Ascending aorta (tissue), 2 donors: ENCODE data around the gene TNIK. TPM values are rescaled to one million over a fixed set of nuclear protein-coding genes. Genes with fewer than 3 reads are reported as not detected.

ENCODE experiments used
- DNase-seq, 2 donors: peaks; one replicate each; pipeline ENCODE4 v3.0.0-alpha.2; 2019; ENCODE audit warnings: low spot score in 2 of 2
- H3K27ac ChIP-seq, 2 donors: fragments of 200-600 bp; sonication (generic); one replicate each; pipeline ENCODE4 v1.5.1; 2016 to 2017; ENCODE audit warnings: mild to moderate bottlenecking in 1 of 2
- H3K27me3 ChIP-seq: fragments of 200-600 bp; sonication (generic); one replicate; pipeline ENCODE4 v1.5.1; 2017
- H3K36me3 ChIP-seq, 2 donors: fragments of 200-600 bp; sonication (generic); one replicate each; pipeline ENCODE4 v1.5.1; 2016
- H3K4me1 ChIP-seq, 2 donors: fragments of 200-600 bp; sonication (generic); one replicate each; pipeline ENCODE4 v1.5.1; 2016 to 2017; ENCODE audit warnings: mild to moderate bottlenecking in 1 of 2
- H3K4me3 ChIP-seq, 2 donors: fragments of 200-600 bp; sonication (generic); one replicate each; pipeline ENCODE4 v1.5.1; 2016 to 2017; ENCODE audit warnings: mild to moderate bottlenecking in 1 of 2
- H3K9me3 ChIP-seq, 2 donors: fragments of 200-600 bp; sonication (generic); one replicate each; pipeline ENCODE4 v1.5.1; 2016
- CTCF ChIP-seq, 3 experiments: fragments of 200-600 bp in 2 of 3; fragments of 450-650 bp in 1 of 3; sonication (generic) in 2 of 3; IDR thresholded peaks; one replicate each; pipeline ENCODE4 v1.5.1; 2016 to 2019; ENCODE audit warnings: antibody characterized with exemption in 3 of 3, mild to moderate bottlenecking in 1 of 3, moderate library complexity in 1 of 3
- intact Hi-C: fragments of 100-400 bp; cut with DNase I; formaldehyde crosslinking; loops from one replicate; pipeline ENCODE4 v1.15.1; 2023
- total RNA-seq: library from RNA; depleted of rRNA; stranded (reverse); fragments of >200 nt; gene quantifications from one replicate; pipeline ENCODE4 v1.1.0, GENCODE V29; 2016

TNIK gene
- total RNA-seq, 1 donor from 2014 or later = 0.75 TPM

GRCh38 chr3:171356251-171356650 lies 104.0 kb downstream of the TNIK start:
- DNase-seq = no peak
- intact Hi-C loops = no loop called here

DNA sequence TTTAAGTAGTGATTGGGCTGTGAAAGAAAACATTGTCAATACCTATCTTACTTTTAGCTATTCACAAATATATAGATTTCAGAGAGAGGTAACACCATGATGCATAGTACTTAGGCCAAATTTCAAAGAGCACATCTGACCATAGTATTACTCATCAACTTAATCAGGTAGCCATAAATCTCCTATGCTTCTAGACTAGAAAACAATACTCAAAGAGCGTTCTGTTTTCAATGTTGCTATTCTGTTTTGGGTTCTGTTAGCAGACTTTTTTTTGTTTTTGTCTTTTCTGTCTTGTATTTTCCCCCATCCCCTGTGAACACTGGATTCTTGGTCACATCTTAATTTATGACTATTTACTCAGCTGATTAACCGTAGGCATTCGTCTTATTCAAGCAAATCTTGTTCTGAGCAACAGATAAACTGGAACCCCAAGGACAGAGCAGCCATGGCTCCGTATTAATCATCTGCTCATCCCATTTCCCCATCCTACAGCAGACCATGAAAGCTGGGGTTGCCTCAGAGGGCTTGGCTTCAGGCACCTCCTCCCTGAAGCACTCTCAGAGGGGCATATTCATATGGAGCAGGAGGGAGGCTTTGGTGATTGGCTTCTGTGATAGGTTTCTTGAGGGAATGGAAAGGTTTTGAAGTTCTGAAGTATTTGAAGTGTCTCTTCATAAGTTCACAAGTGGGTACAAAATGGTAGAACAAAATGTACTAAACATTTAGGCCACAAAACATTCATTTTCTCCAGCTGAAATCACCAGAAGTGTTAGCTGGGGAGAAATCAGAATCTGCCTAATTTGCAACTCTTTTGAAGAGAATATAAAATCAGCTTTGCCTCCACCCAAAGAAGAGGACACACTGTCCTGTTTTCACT lies 105.3 kb downstream of the TNIK start:
- no peak for DNase-seq
- Histone ChIP-seq H3K36me3 (no peaks in the 10 kb centered on the region), H3K4me3 (no peak overlapping the region), H3K9me3 (no peaks in the 10 kb centered on the region), H3K27me3 (no peaks in the 10 kb centered on the region), H3K4me1 (peaks cover 0 to 2% of the 10 kb centered on the region in 2 donors), H3K27ac (no peak overlapping the region)
- TF ChIP-seq CTCF (IDR thresholded peaks at IDR 0.05) = no peak
- intact Hi-C loops = no loop called here

More at GRCh38 chr3:171356251-171356650, 104.0 kb downstream of the TNIK start:
- no peak for TF ChIP-seq CTCF (IDR thresholded peaks at IDR 0.05)
- Histone ChIP-seq H3K27ac (no peak overlapping the region), H3K27me3 (no peaks in the 10 kb centered on the region), H3K9me3 (no peaks in the 10 kb centered on the region), H3K4me3 (no peak overlapping the region), H3K36me3 (no peaks in the 10 kb centered on the region), H3K4me1 (peaks cover 0 to 2% of the 10 kb centered on the region in 2 donors)

DNA sequence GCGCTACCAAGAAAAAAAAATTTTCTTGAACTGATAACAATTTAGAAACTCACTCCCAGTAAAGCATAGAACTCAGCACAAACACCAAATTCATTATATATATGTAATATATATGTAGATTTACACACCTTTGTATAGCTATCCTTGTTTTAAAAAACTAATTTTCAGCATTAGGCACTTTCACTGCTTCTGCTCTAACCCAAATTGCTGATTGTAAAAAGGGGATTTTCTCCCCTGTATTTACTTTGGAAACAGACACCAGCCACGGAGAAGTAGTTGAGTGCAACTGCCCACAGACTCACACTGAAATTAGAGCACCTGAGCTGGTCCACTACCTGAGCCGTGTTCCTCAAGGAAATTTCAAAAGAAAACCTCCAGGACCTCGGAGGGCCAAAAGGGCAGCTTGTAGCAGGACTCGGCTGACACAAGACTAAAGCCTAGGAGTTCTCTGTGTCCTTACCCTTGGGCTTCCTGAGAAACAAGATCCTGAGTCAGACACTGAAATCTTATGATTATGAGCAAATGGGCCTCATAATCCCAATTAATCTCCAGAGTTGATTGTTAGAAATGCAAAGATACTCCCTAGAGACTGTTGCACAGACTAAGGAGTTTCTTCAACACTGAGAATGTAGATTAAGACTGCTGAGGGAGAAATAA lies 106.0 kb downstream of the TNIK start:
- no peak for DNase-seq
- intact Hi-C loops = no loop called here

DNA sequence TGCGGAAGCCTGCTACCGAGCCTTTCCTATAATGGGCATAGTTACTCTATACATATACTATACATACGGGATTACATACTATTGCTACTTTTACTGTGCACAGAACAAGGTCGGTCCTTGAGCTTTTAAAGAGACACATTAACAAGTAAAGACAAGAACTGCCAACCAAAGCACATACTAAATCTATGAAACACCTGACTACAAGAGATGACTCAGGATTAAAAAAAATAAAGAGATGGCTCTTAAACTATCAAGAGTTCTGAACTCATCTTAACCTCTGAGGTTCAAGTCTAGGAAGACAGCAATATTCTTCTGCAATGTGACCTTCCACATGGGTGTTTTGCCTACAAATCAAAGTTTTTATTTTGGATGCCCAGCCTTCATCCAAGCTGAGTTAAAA lies 106.8 kb downstream of the TNIK start:
- TF ChIP-seq CTCF (IDR thresholded peaks at IDR 0.05) = no peak
- H3K27ac ChIP-seq = no peak overlapping the region
- intact Hi-C loops = no loop called here
- H3K36me3 ChIP-seq = no peaks in the 10 kb centered on the region
- peaks cover 0 to 8% of the 10 kb centered on the region in 2 donors for H3K4me1 ChIP-seq
- no peak overlapping the region for H3K4me3 ChIP-seq
- H3K27me3 ChIP-seq = no peaks in the 10 kb centered on the region
- DNase-seq = no peak
- H3K9me3 ChIP-seq = no peaks in the 10 kb centered on the region

More for the DNA sequence above, 106.0 kb downstream of the TNIK start:
- Histone ChIP-seq H3K27ac (no peak overlapping the region), H3K4me3 (no peak overlapping the region), H3K36me3 (no peaks in the 10 kb centered on the region), H3K27me3 (no peaks in the 10 kb centered on the region), H3K4me1 (peaks cover 0 to 2% of the 10 kb centered on the region in 2 donors), H3K9me3 (no peaks in the 10 kb centered on the region)
- TF ChIP-seq CTCF (IDR thresholded peaks at IDR 0.05) = no peak

- intact Hi-C loops = no loop called here
Observed at GRCh38 chr3:171352387-171352935, 107.7 kb downstream of the TNIK start.

More at GRCh38 chr3:171352387-171352935, 107.7 kb downstream of the TNIK start:
- no peaks in the 10 kb centered on the region for H3K27me3 ChIP-seq
- no peak overlapping the region for H3K4me3 ChIP-seq
- TF ChIP-seq CTCF (IDR thresholded peaks at IDR 0.05) = no peak
- no peak overlapping the region for H3K27ac ChIP-seq
- no peaks in the 10 kb centered on the region for H3K36me3 ChIP-seq
- DNase-seq = no peak
- H3K4me1 ChIP-seq = peaks cover 0 to 10% of the 10 kb centered on the region in 2 donors
- no peaks in the 10 kb centered on the region for H3K9me3 ChIP-seq
